K562 (cell line): ENCODE results near the gene SERTAD2. TPM values are rescaled to one million over a fixed set of nuclear protein-coding genes. Genes with fewer than 3 reads are reported as not detected.

Source experiments
- CXXC5 ChIP-seq: fragments of 250-450 bp; sonication (Bioruptor Pico); IDR thresholded peaks from 2 replicates; pipeline ENCODE4 v1.8.0; 2022; ENCODE audit warnings: inconsistent platforms, mild to moderate bottlenecking, moderate library complexity
- NFE2L1 ChIP-seq: fragments of 450-650 bp; IDR thresholded peaks from 2 replicates; pipeline ENCODE4 v1.6.1; 2016; ENCODE audit warnings: missing genetic modification characterization, low read depth, mild to moderate bottlenecking, missing compliant biosample characterization, moderate library complexity, borderline replicate concordance
- SMARCA5 ChIP-seq: fragments of 450-650 bp; IDR thresholded peaks from 2 replicates; pipeline ENCODE4 v1.6.1; 2016
- SREBF1 ChIP-seq: fragments of 150-350 bp; IDR thresholded peaks from 2 replicates; pipeline ENCODE4 v1.6.1; 2014; ENCODE audit warnings: antibody characterized with exemption, low read depth, low read length, borderline replicate concordance
- ZKSCAN1 ChIP-seq: fragments of 150-350 bp; IDR thresholded peaks from 2 replicates; pipeline ENCODE4 v1.6.1; 2016; ENCODE audit warnings: low read depth, low read length
- polyA plus RNA-seq, 8 experiments: library from polyadenylated mRNA; depleted of rRNA in 4 of 8; stranded (reverse) in 5 of 8; unstranded in 3 of 8; fragments of >200 nt; fragmentation: Nextera tagmentation in 2 of 8; fragmentation: Illumina TruSeq in 1 of 8; extraction: Ambion mirVana in 2 of 8; extraction: Trizol in 1 of 8; gene quantifications; 2 replicates each; pipeline versions ENCODE4 v1.2.1 to v1.2.3, GENCODE V29; 2011 to 2014; ENCODE audit warnings: inconsistent platforms in 1 of 8, missing spikeins in 1 of 8
- total RNA-seq, 7 experiments: library from RNA; depleted of rRNA in 6 of 7; stranded (reverse); fragments of >200 nt in 6 of 7; fragmentation: Illumina TruSeq in 2 of 7; extraction: Trizol in 2 of 7; gene quantifications; 2 replicates each; pipeline versions ENCODE4 v1.2.1 to v1.2.3, GENCODE V29; 2011 to 2021; ENCODE audit warnings: low replicate concordance in 1 of 7
- TF ChIP-seq, protein P1 (sequence below): fragments of 450-650 bp; formaldehyde crosslinking; IDR thresholded peaks from 2 replicates; pipeline ENCODE4 v1.4.0; 2020; ENCODE audit warnings: mild to moderate bottlenecking, moderate library complexity
- TF ChIP-seq, protein P2 (sequence below): fragments of 250-450 bp; sonication (Bioruptor Pico); IDR thresholded peaks from 2 replicates; pipeline ENCODE4 v1.4.0; 2020
- TF ChIP-seq, protein P3 (sequence below): fragments of 450-650 bp; IDR thresholded peaks from 2 replicates; pipeline ENCODE4 v1.6.1; 2016; ENCODE audit warnings: low read depth, mild to moderate bottlenecking, moderate library complexity

Gene SERTAD2
- total and polyA plus RNA-seq, 9 of the 15 experiments (the other 6 are each of a cell fraction or from before 2014, with no cell fraction given) = 3.0 to 12.5 (median 6.1) TPM

- TF ChIP-seq, protein P1, sequence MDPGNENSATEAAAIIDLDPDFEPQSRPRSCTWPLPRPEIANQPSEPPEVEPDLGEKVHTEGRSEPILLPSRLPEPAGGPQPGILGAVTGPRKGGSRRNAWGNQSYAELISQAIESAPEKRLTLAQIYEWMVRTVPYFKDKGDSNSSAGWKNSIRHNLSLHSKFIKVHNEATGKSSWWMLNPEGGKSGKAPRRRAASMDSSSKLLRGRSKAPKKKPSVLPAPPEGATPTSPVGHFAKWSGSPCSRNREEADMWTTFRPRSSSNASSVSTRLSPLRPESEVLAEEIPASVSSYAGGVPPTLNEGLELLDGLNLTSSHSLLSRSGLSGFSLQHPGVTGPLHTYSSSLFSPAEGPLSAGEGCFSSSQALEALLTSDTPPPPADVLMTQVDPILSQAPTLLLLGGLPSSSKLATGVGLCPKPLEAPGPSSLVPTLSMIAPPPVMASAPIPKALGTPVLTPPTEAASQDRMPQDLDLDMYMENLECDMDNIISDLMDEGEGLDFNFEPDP (CRISPR knock-in tag) = no peak
- TF ChIP-seq SREBF1 = no peak
- TF ChIP-seq NFE2L1 (tag) = no peak
- TF ChIP-seq, protein P2, sequence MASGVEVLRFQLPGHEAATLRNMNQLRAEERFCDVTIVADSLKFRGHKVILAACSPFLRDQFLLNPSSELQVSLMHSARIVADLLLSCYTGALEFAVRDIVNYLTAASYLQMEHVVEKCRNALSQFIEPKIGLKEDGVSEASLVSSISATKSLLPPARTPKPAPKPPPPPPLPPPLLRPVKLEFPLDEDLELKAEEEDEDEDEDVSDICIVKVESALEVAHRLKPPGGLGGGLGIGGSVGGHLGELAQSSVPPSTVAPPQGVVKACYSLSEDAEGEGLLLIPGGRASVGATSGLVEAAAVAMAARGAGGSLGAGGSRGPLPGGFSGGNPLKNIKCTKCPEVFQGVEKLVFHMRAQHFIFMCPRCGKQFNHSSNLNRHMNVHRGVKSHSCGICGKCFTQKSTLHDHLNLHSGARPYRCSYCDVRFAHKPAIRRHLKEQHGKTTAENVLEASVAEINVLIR = no peak
- TF ChIP-seq, protein P3, sequence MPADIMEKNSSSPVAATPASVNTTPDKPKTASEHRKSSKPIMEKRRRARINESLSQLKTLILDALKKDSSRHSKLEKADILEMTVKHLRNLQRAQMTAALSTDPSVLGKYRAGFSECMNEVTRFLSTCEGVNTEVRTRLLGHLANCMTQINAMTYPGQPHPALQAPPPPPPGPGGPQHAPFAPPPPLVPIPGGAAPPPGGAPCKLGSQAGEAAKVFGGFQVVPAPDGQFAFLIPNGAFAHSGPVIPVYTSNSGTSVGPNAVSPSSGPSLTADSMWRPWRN = no peak
- no peak for TF ChIP-seq ZKSCAN1
- no peak for TF ChIP-seq CXXC5 (CRISPR knock-in tag)
- no peak for TF ChIP-seq SMARCA5
- TF ChIP-seq, all 486 proteins: peak for 0
These were observed 33.1 kb downstream of the SERTAD2 start (continued) for GRCh38 chr2:64620661-64621060.
